Prostate gland (tissue), 2 donors: ENCODE data around the gene CDK8. TPM values are rescaled to one million over a fixed set of nuclear protein-coding genes. Genes with fewer than 3 reads are reported as not detected.

ENCODE experiments used
- DNase-seq: peaks from one replicate; pipeline ENCODE4 v3.0.0-alpha.2; 2019; ENCODE audit warnings: low spot score
- H3K27ac ChIP-seq, 2 donors: fragments of 200-600 bp; sonication (generic); 2 replicates each; pipeline ENCODE4 v1.5.1; 2017 to 2019
- H3K27me3 ChIP-seq: fragments of 200-600 bp; sonication (generic); replicated peaks from 2 replicates; pipeline ENCODE4 v1.5.1; 2019; ENCODE audit not compliant: insufficient read depth
- H3K36me3 ChIP-seq, 2 donors: fragments of 200-600 bp; sonication (generic); 1 replicate in 1 of 2; 2 replicates in 1 of 2; pipeline versions ENCODE4 v1.5.1 to v1.8.1; 2017 to 2019
- H3K4me1 ChIP-seq: fragments of 200-600 bp; sonication (generic); replicated peaks from 2 replicates; pipeline ENCODE4 v1.5.1; 2019
- H3K4me3 ChIP-seq, 2 donors: fragments of 200-600 bp; sonication (generic); 2 replicates each; pipeline ENCODE4 v1.5.1; 2017 to 2019
- H3K9me3 ChIP-seq: fragments of 200-600 bp; sonication (generic); 2 replicates; pipeline ENCODE4 v1.5.1; 2017
- CTCF ChIP-seq, 4 experiments: fragments of 200-600 bp in 2 of 4; fragments of 450-650 bp in 2 of 4; sonication (generic) in 2 of 4; IDR thresholded peaks; 1 replicate in 3 of 4; 2 replicates in 1 of 4; pipeline ENCODE4 v1.5.1; 2016 to 2019; ENCODE audit warnings: antibody characterized with exemption in 4 of 4, mild to moderate bottlenecking in 2 of 4, moderate library complexity in 2 of 4
- POLR2A ChIP-seq: fragments of 450-650 bp; IDR thresholded peaks from one replicate; pipeline ENCODE4 v1.6.1; 2016; ENCODE audit warnings: antibody characterized with exemption, mild to moderate bottlenecking
- POLR2AphosphoS5 ChIP-seq: sonication (generic); formaldehyde crosslinking; IDR thresholded peaks from one replicate; pipeline ENCODE4 v1.6.1; 2017; ENCODE audit warnings: antibody characterized with exemption
- WGBS: methylation state at CpG from one replicate; pipeline ENCODE4 v1.1.5; 2018; 5-methylcytosine and 5-hydroxymethylcytosine counted together
- intact Hi-C: fragments of 100-400 bp; cut with DNase I; formaldehyde crosslinking; loops from one replicate; pipeline ENCODE4 v1.14.2; 2022
- total RNA-seq, 2 donors: library from RNA; depleted of rRNA; stranded (reverse); fragments of >200 nt; gene quantifications; one replicate each; pipeline ENCODE4 v1.1.0, GENCODE V29; 2016

Gene CDK8
- total RNA-seq, 2 donors from 2014 or later: 9.9 to 11.6 TPM

GRCh38 chr13:26323127-26323526 is 69.2 kb downstream of the CDK8 start:
- 48% methylated on average over 2 of the region's 2 CpGs for WGBS
- DNase-seq: no peak
- TF ChIP-seq CTCF (IDR thresholded peaks at IDR 0.05): no peak
- TF ChIP-seq POLR2A: no peak
- no peak for TF ChIP-seq POLR2AphosphoS5
- Histone ChIP-seq H3K27ac (no peak overlapping the region), H3K9me3 (no peaks in the 10 kb centered on the region), H3K4me1 (no peaks in the 10 kb centered on the region), H3K4me3 (no peak overlapping the region), H3K36me3 (no peaks in the 10 kb centered on the region), H3K27me3 (no peaks in the 10 kb centered on the region)
- intact Hi-C loops: no loop called here

GRCh38 chr13:26323764-26324163 is 69.8 kb downstream of the CDK8 start:
- intact Hi-C loops: no loop called here
- Histone ChIP-seq H3K27me3 (no peaks in the 10 kb centered on the region), H3K27ac (no peak overlapping the region), H3K4me1 (no peaks in the 10 kb centered on the region), H3K9me3 (no peaks in the 10 kb centered on the region), H3K4me3 (no peak overlapping the region), H3K36me3 (no peaks in the 10 kb centered on the region)
- no peak for TF ChIP-seq CTCF (IDR thresholded peaks at IDR 0.05)
- TF ChIP-seq POLR2A: no peak
- TF ChIP-seq POLR2AphosphoS5: no peak
- 98% methylated on average over 1 of the region's 1 CpG for WGBS
- DNase-seq: no peak

GRCh38 chr13:26324294-26324693 is 70.4 kb downstream of the CDK8 start:
- Histone ChIP-seq H3K4me3 (no peak overlapping the region), H3K9me3 (no peaks in the 10 kb centered on the region), H3K27me3 (no peaks in the 10 kb centered on the region), H3K27ac (no peak overlapping the region), H3K4me1 (no peaks in the 10 kb centered on the region), H3K36me3 (no peaks in the 10 kb centered on the region)
- no peak for TF ChIP-seq CTCF (IDR thresholded peaks at IDR 0.05)
- no peak for TF ChIP-seq POLR2A
- no peak for TF ChIP-seq POLR2AphosphoS5
- 69% methylated on average over 3 of the region's 3 CpGs for WGBS
- DNase-seq: no peak
- intact Hi-C loops: no loop called here

- no peak overlapping the region for H3K4me3 ChIP-seq
- H3K36me3 ChIP-seq: no peaks in the 10 kb centered on the region
- intact Hi-C loops: no loop called here
- peak; percentile 47 for TF ChIP-seq POLR2AphosphoS5
- TF ChIP-seq CTCF (IDR thresholded peaks at IDR 0.05): no peak
- TF ChIP-seq POLR2A: no peak
- H3K9me3 ChIP-seq: no peaks in the 10 kb centered on the region
- H3K27ac ChIP-seq: no peak overlapping the region
- DNase-seq: no peak
- no peaks in the 10 kb centered on the region for H3K4me1 ChIP-seq
- no peaks in the 10 kb centered on the region for H3K27me3 ChIP-seq
These were observed 70.9 kb downstream of the CDK8 start for GRCh38 chr13:26324867-26325266.

- DNase-seq: no peak
- intact Hi-C loops: no loop called here
- H3K36me3 ChIP-seq: no peaks in the 10 kb centered on the region
- no peaks in the 10 kb centered on the region for H3K4me1 ChIP-seq
- no peaks in the 10 kb centered on the region for H3K27me3 ChIP-seq
- H3K9me3 ChIP-seq: no peaks in the 10 kb centered on the region
- 69% methylated on average over 1 of the region's 1 CpG for WGBS
- no peak overlapping the region for H3K27ac ChIP-seq
- H3K4me3 ChIP-seq: no peak overlapping the region
- TF ChIP-seq POLR2AphosphoS5 (no peak), CTCF (IDR thresholded peaks at IDR 0.05) (no peak), POLR2A (no peak)
These were observed 71.9 kb downstream of the CDK8 start for GRCh38 chr13:26325876-26326275.
